ENCODE data around the gene PLXDC2. TPM values are rescaled to one million over a fixed set of nuclear protein-coding genes. Genes with fewer than 3 reads are reported as not detected.
A peak's percentile ranks its signal among the peaks of the same experiment; 100 is the strongest.

The PLXDC2 gene
- total and polyA plus RNA-seq, 10 donors: 1.8 to 50.4 (median 29.7) TPM

DNA sequence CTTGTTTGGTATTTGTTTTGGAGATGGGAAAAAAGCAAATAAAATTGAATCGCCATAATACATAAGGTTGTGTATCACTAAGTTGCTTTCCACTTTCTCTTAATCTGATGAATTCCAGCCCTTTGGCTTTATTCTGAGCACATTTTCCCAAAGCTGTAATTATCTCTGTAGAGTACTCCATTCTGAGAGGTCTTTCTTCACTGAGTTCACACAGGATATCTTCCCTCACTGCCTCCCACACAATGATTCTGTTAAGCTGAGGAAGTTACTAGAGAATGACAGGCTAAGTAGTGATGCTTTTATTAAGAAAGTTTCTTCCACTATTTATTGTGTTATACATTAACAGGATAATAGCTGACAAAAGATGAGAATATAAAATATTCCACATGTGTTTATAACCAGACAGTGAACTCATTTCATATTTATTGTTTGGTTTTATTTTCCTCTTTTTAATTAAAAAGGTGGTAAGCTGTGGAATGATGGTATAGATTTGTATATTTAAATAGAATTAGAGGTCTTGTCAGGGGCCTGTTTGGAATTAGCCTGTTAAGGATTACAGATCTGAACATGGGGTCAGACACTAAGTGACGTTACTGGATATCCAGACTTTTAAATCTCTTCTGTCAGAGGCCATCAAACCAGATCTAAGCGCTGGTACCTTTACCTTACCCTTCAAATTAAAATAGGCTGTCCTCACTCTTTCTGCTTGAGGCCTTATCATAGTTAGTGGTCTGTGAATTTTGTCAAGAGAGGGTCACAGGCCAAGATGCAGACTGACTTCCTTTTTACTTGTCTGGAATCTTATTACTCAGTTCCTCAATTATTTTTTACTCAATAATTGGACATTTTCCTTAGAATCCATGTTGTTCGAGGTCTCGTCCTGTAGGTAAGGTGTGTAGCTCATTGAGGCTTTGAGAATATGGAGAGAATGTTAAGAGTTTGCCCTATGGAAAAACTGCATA, 8.4 kb downstream of the PLXDC2 start:
- H3K27ac ChIP-seq: peak overlapping the region in 5 of 8 donors; percentile 35 to 74 (median 62)
- H3K36me3 ChIP-seq: no peaks in the 10 kb centered on the region
- H3K27me3 ChIP-seq (replicated peaks in 1 of 7): no peaks in the 10 kb centered on the region
- intact Hi-C loops (cut with DNase I; ENCODE audit: low total_unique reads): no loop called here
- no peak for DNase-seq
- H3K4me3 ChIP-seq: no peak overlapping the region
- no peaks in the 10 kb centered on the region for H3K9me3 ChIP-seq
- WGBS, 5 donors: 57 to 73% (median 60%) methylated on average over 5 of the region's 5 CpGs
- TF ChIP-seq POLR2A (IDR thresholded peaks at IDR 0.05) (no peak), POLR2AphosphoS5 (IDR thresholded peaks at IDR 0.05) (no peak), CTCF (IDR thresholded peaks at IDR 0.05 in 8 of 11, conservative IDR thresholded peaks at IDR 0.05 in 3 of 11) (no peak)
- H3K4me1 ChIP-seq: peaks cover 0 to 66% (median 37%) of the 10 kb centered on the region in 6 donors

DNA sequence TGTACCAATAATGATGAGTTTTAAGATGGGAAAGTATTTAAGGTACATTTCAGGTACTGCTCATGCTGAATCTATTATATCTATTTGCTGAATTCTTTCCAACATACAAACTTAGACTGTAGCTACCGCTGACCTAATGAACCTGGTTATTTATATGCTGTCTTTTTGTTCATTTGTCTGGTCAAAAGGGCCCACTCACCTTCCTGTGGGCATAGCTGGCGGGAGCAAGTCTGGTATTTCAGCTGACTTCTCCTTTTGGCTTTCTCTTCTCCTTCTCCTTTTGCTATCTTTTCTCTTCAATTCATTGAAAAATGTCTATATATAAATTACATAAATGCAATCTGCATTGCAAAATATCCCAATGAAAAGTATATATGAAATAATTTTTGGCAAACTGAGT, 9.5 kb downstream of the PLXDC2 start:
- no peak overlapping the region for H3K4me3 ChIP-seq
- H3K9me3 ChIP-seq: no peaks in the 10 kb centered on the region
- peaks cover 0 to 61% (median 37%) of the 10 kb centered on the region in 6 donors for H3K4me1 ChIP-seq
- peak overlapping the region in 5 of 8 donors; percentile 35 to 74 (median 62) for H3K27ac ChIP-seq
- TF ChIP-seq POLR2A (IDR thresholded peaks at IDR 0.05) (no peak), CTCF (IDR thresholded peaks at IDR 0.05 in 8 of 11, conservative IDR thresholded peaks at IDR 0.05 in 3 of 11) (no peak), POLR2AphosphoS5 (IDR thresholded peaks at IDR 0.05) (no peak)
- no peaks in the 10 kb centered on the region for H3K27me3 ChIP-seq (replicated peaks in 1 of 7)
- DNase-seq: no peak
- no peaks in the 10 kb centered on the region for H3K36me3 ChIP-seq
- intact Hi-C loops (cut with DNase I; ENCODE audit: low total_unique reads): no loop called here
- WGBS, 5 donors: 20 to 42% (median 39%) methylated on average over 2 of the region's 2 CpGs

- Histone ChIP-seq H3K4me3 (no peak overlapping the region), H3K9me3 (peaks cover 0 to 9% (median 0%) of the 10 kb centered on the region in 8 donors), H3K27ac (peak overlapping the region in 5 of 8 donors; percentile 35 to 74 (median 63)), H3K4me1 (peaks cover 0 to 61% (median 37%) of the 10 kb centered on the region in 6 donors), H3K36me3 (no peaks in the 10 kb centered on the region), H3K27me3 (replicated peaks in 1 of 7) (no peaks in the 10 kb centered on the region)
- TF ChIP-seq POLR2AphosphoS5 (IDR thresholded peaks at IDR 0.05) (no peak), POLR2A (IDR thresholded peaks at IDR 0.05) (no peak)
- WGBS, 5 donors: 39 to 59% (median 51%) methylated on average over 4 of the region's 4 CpGs
- DNase-seq: no peak
- intact Hi-C loops (cut with DNase I; ENCODE audit: low total_unique reads): no loop called here
Measured at GRCh38 chr10:19826712-19827111, 10.5 kb downstream of the PLXDC2 start.

DNA sequence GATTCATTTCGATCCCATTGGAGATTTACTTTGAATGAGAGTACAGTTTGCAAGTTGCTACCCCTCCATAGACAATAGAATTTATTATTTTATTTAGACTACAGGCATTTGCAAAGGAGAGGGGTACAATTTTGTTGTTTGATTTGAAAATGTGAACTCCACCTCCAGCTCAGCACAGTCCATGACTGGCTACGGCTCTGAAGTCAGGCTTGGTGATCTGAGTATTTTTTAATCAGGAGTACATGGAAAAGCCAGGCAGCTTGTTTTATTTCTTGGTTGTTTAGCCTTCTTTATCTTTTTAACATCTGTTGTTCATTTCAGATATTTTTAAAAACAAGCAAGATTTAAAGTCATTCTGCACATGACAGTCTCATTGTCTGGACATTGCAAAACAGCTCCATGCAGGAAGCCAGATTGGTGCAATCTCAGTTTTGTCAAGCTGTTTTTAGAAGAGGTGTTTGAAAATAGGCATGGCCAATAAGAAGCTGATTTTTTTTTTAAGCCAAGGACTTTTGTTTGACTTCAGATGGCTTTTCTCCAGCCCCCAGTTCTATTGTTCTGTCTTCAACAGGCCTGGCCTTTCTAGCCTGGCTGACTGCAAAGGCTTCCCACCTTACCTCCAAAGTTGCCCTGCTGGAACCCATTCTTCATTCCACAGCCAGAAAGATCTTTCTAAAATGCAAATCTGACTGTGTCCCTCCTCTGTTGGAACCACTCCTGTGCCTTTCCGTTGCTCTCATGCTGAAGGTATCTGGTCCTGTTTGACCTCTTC, 12.2 kb downstream of the PLXDC2 start:
- DNase-seq: no peak
- TF ChIP-seq POLR2A (IDR thresholded peaks at IDR 0.05) (no peak), CTCF (IDR thresholded peaks at IDR 0.05 in 8 of 11, conservative IDR thresholded peaks at IDR 0.05 in 3 of 11) (no peak), POLR2AphosphoS5 (IDR thresholded peaks at IDR 0.05) (no peak)
- H3K4me1 ChIP-seq: peaks cover 0 to 74% (median 40%) of the 10 kb centered on the region in 6 donors
- whole genome bisulfite sequencing, 5 donors: 54 to 89% (median 75%) methylated on average over 3 of the region's 3 CpGs
- peak overlapping the region in 6 of 8 donors; percentile 1 to 74 (median 59) for H3K27ac ChIP-seq
- H3K9me3 ChIP-seq: peaks cover 0 to 11% (median 0%) of the 10 kb centered on the region in 8 donors
- H3K4me3 ChIP-seq: no peak overlapping the region
- no peaks in the 10 kb centered on the region for H3K27me3 ChIP-seq (replicated peaks in 1 of 7)
- intact Hi-C loops (cut with DNase I; ENCODE audit: low total_unique reads): no loop called here
- no peaks in the 10 kb centered on the region for H3K36me3 ChIP-seq
